Measurements from ENCODE around the gene KRT6B.

The KRT6B gene

DNA sequence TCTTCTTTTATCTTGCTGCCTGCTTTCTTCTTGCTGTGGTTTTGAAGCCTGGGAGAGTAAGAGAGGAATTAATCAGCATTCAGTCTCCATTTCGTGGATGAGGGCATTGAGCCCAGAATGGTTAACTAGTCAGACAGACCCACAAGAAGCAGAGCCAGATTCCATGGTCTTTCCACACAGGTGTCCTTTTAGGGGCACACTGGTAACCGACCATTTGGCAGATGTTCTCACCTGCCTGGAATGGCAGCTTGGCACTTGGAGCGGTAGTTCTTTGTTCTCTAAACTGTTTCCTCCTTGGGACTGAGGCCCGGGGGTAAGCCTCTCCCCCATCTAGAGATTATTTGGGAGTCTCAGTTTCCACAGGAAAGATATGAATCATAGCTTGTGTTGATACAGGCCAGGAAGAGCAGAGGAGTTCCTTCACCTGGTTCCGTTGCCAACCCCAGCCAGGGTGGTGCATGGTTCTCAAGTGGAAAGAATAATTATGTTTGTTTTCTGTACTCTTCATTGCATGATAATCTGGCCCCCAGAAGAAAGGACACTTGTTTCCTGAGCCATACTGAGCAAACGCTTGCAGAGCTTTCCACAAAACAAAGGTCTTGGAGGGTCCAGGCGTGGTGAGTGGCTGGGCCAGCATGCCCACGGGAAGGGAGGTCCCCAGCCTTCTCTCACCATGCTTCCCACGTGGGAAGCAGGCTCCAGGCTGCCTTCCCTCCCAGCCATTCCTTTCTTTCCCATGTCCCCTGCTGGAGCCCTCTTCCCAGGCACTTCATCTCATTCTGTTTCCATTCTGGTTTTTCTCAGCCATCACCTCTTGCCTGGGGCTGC is 15.7 kb downstream of the KRT6B start:
- TF ChIP-seq, protein P1, sequence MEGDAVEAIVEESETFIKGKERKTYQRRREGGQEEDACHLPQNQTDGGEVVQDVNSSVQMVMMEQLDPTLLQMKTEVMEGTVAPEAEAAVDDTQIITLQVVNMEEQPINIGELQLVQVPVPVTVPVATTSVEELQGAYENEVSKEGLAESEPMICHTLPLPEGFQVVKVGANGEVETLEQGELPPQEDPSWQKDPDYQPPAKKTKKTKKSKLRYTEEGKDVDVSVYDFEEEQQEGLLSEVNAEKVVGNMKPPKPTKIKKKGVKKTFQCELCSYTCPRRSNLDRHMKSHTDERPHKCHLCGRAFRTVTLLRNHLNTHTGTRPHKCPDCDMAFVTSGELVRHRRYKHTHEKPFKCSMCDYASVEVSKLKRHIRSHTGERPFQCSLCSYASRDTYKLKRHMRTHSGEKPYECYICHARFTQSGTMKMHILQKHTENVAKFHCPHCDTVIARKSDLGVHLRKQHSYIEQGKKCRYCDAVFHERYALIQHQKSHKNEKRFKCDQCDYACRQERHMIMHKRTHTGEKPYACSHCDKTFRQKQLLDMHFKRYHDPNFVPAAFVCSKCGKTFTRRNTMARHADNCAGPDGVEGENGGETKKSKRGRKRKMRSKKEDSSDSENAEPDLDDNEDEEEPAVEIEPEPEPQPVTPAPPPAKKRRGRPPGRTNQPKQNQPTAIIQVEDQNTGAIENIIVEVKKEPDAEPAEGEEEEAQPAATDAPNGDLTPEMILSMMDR (IDR thresholded peaks at IDR 0.05; ENCODE audit: insufficient read depth, low read length, missing control alignments) = no peak
- CTCF ChIA-PET = interaction anchor here (1.5 kb wide), 1 partner anchor 64 kb away, joined by 4 read pairs; no protein-coding TSS in a partner anchor
- POLR2A ChIA-PET = interaction anchor here (0.6 kb wide), 1 partner anchor 437 kb away, joined by 3 read pairs; no protein-coding TSS in a partner anchor
- DNase-seq (ENCODE audit: low read depth, low spot score) = no peak
- H3K4me3 ChIP-seq (ENCODE audit: low read depth, low read length) = no peak overlapping the region

DNA sequence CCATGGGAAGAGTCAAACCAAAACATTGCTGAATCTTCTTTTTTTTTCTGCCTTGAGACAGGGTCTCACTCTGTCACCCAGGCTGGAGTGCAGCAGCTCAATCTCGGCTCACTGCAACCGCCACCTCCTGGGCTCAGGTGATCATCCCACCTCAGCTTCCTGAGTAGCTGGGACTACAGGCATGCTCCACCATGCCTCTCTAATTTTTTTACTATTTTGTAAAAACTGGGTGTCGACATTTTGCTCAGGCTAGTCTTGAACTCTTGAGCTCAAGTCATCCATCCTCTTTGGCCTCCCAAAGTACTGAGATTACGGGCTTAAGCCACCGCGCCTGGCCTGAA is 16.3 kb downstream of the KRT6B start:
- ChIA-PET POLR2A (no interaction called here), CTCF (interaction anchor here (1.0 to 1.5 kb wide), 2 partner anchors 9 to 63 kb away, joined by 3 to 4 read pairs; no protein-coding TSS in a partner anchor)
- TF ChIP-seq, protein P1 (IDR thresholded peaks at IDR 0.05; ENCODE audit: insufficient read depth, low read length, missing control alignments) = no peak
- no peak for DNase-seq (ENCODE audit: low read depth, low spot score)
- no peak overlapping the region for H3K4me3 ChIP-seq (ENCODE audit: low read depth, low read length)

DNA sequence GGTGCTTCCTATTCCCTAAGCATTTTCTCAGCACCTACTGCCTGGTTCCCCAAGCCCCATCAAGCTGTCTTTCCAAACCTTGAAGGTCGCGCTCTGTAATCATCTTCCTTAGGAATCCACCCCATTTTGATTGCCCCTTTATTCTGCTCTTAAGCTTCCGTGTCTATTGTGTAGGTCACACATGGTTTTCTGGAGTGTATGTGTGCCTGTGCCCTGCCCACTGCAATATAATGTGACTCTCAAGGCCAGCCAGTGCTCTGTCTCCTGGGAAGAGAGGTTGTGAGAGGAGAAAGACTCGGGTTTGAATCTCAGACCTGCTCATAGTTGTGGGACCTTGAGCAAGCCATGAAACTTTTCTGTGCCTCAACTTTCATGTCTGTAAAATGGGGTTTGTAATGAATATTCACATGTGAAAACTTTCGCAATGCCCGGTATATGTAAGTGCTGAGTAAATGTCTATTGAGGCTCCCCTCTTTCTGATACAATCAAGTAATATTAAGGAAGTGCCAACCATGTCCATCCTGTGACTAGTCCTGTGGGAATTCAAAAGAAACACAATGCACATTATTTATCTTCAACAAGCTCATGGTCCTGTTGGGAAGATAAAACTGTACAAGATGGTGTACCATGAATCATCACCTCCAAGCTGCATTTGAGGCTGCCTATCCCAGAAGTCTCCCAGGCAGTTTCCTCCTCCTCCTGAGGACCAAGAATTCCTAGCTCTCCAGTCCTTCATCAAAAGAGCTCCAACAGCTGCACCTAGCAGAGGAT is 17.0 kb downstream of the KRT6B start:
- POLR2A ChIA-PET = no interaction called here
- no peak for DNase-seq (ENCODE audit: low read depth, low spot score)
- CTCF ChIA-PET = interaction anchor here (0.7 to 1.5 kb wide), 4 partner anchors 10 to 445 kb away, joined by 3 to 4 read pairs (median 4); no protein-coding TSS in a partner anchor

DNA sequence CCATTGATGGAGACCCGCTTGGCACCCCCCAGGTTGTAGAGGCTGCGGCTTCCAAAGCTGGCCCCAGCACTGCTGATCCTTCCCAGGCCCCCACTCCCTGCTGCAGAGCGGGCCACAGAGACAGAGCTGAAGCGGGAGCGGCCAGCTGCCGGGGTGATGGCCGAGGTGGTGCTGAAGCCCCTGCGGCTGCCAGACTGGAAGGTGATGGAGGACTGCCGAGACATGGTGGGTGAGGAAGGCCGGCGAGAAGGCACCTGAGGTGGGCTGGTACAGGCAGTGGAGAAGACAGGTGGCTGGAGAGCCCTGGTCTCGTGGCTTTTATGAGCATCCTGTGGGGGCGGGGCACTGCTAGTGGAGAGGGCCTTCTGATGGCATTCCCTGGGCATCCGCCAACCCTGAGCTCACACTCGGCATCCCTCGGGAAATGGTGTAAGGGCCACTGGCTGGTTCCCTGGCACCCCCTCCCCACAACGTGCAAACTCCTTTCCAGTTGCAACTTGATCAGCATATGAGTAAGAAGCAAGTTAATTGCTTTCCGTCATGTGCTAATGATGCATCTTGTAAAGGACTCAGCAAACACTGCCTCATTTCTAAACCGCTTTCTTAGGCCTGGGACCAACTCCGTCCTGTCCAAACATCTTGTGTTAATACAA is 17.7 kb downstream of the KRT6B start, which contains the start of gene KRT75:
KRT75 (minus strand) TSS at position 291 of the 653 bp plus-strand sequence; CDS start at position 224, 67 bp downstream.
- H3K4me3 ChIP-seq (ENCODE audit: low read depth, low read length) = no peak within 1 kb of the TSS
- ChIA-PET CTCF (interaction anchor here (0.7 to 1.2 kb wide), 2 partner anchors 43 to 446 kb away, joined by 3 to 4 read pairs; no protein-coding TSS in a partner anchor), POLR2A (no interaction called here)
- DNase-seq (ENCODE audit: low read depth, low spot score) = no peak
- TF ChIP-seq, protein P1 (IDR thresholded peaks at IDR 0.05; ENCODE audit: insufficient read depth, low read length, missing control alignments) = no peak

More for the DNA sequence above, 17.0 kb downstream of the KRT6B start:
- TF ChIP-seq, protein P1 (IDR thresholded peaks at IDR 0.05; ENCODE audit: insufficient read depth, low read length, missing control alignments) = no peak
- H3K4me3 ChIP-seq (ENCODE audit: low read depth, low read length) = no peak overlapping the region

DNA sequence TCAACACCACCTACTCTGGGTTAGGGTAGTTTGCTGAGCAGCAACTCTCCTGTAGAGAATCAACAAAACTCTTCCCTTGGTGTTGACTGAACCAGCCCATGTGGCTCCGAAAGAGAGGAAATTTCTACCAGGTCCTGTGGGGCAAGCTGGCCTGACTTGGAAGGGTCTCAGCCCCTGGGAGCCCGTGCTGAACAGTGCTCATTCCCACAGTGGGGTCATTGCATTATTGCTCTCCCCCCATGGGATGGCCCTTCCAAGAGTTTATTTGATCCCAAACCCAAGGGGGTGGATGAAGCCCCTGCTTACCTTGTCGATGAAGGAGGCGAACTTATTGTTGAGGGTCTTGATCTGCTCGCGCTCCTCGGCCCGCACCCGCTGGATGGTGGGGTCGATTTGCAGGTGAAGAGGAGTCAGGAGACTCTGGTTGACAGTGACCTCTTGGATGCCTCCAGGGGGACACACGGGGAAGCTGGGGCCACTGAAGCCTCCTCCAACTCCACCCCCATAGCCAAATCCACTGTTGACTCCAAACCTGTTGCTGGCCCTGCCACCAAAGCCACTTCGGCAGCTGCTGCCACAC is 18.4 kb downstream of the KRT6B start:
- CTCF ChIA-PET = no interaction called here
- POLR2A ChIA-PET = no interaction called here
- no peak overlapping the region for H3K4me3 ChIP-seq (ENCODE audit: low read depth, low read length)
- TF ChIP-seq, protein P1 (IDR thresholded peaks at IDR 0.05; ENCODE audit: insufficient read depth, low read length, missing control alignments) = no peak
- DNase-seq (ENCODE audit: low read depth, low spot score) = no peak
